Measurements from ENCODE around the gene OR5D16.

The OR5D16 gene

GRCh38 chr11:55838452-55838851 lies at the start of gene OR5D16:
Gene OR5D16, plus strand, starts transcription at chr11:55838752. Its CDS starts 0 bp downstream, at chr11:55838752.
- no peak for TF ChIP-seq CTCF (IDR thresholded peaks at IDR 0.05; ENCODE audit: insufficient read depth, low read length, poor library complexity, severe bottlenecking)
- H3K27me3 ChIP-seq (replicated peaks; ENCODE audit: control insufficient read depth, insufficient read depth, low read length): no peaks in the 10 kb centered on the region

DNA sequence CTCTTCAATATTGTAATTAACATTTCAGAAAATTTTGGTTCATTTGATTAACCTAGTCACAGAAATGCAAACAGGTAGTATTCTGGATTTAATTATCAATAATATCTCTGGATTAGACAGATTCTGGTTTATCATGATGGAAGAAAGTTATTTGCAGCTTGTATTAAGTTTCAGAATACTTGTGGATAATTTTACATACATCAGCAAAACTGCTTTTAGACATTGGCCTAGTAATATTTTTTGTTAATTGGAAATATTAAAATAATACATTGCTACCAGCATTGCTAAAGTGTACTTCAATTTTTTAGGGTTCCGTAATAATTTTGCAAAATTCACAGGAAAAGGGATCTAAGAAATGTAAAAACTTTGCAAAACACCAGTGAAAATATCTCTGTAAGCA lies 46.9 kb upstream of the OR5D16 start:
- DNase-seq (ENCODE audit: extremely low read depth, insufficient read length): no peak
- no peaks in the 10 kb centered on the region for H3K36me3 ChIP-seq (ENCODE audit: control insufficient read depth, insufficient read depth, low read length)
- H3K27me3 ChIP-seq (replicated peaks; ENCODE audit: control insufficient read depth, insufficient read depth, low read length): no peaks in the 10 kb centered on the region
- no peak overlapping the region for H3K4me3 ChIP-seq (replicated peaks; ENCODE audit: low read depth, low read length)
- no peak for TF ChIP-seq CTCF (IDR thresholded peaks at IDR 0.05; ENCODE audit: insufficient read depth, low read length, poor library complexity, severe bottlenecking)

More at GRCh38 chr11:55838452-55838851, at the start of gene OR5D16:
- no peak for DNase-seq (ENCODE audit: extremely low read depth, insufficient read length)
- Histone ChIP-seq H3K36me3 (ENCODE audit: control insufficient read depth, insufficient read depth, low read length) (no peaks in the 10 kb centered on the region), H3K4me3 (replicated peaks; ENCODE audit: low read depth, low read length) (no peak within 1 kb of the TSS)

DNA sequence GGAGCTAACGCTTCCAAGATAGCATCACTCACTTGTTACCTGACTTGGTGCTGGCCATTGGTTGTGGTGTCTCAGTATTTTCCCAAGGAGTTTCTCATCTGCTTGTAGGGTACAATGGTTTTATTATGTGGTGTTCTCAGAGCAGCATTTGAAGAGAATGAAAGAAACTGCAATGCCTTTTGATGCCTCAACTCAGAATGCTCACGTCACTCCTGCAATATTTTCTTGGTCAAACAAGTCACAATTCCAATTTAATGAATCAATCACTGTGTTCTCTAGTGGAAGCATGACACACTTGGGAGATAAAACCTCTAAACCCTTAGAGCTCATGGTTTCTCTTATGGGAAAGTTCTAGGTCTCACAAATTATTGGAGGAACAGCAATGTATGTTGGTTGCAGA lies 45.2 kb upstream of the OR5D16 start:
- Histone ChIP-seq H3K36me3 (ENCODE audit: control insufficient read depth, insufficient read depth, low read length) (no peaks in the 10 kb centered on the region), H3K27me3 (replicated peaks; ENCODE audit: control insufficient read depth, insufficient read depth, low read length) (no peaks in the 10 kb centered on the region), H3K4me3 (replicated peaks; ENCODE audit: low read depth, low read length) (no peak overlapping the region)
- DNase-seq (ENCODE audit: extremely low read depth, insufficient read length): no peak
- no peak for TF ChIP-seq CTCF (IDR thresholded peaks at IDR 0.05; ENCODE audit: insufficient read depth, low read length, poor library complexity, severe bottlenecking)

GRCh38 chr11:55795256-55795655 lies 43.3 kb upstream of the OR5D16 start, which contains the start of gene OR5D14:
Gene OR5D14, plus strand, starts transcription at chr11:55795556. Its CDS starts 0 bp downstream, at chr11:55795556.
- Histone ChIP-seq H3K36me3 (ENCODE audit: control insufficient read depth, insufficient read depth, low read length) (no peaks in the 10 kb centered on the region), H3K27me3 (replicated peaks; ENCODE audit: control insufficient read depth, insufficient read depth, low read length) (no peaks in the 10 kb centered on the region), H3K4me3 (replicated peaks; ENCODE audit: low read depth, low read length) (no peak within 1 kb of the TSS)
- no peak for TF ChIP-seq CTCF (IDR thresholded peaks at IDR 0.05; ENCODE audit: insufficient read depth, low read length, poor library complexity, severe bottlenecking)
- no peak for DNase-seq (ENCODE audit: extremely low read depth, insufficient read length)

GRCh38 chr11:55806248-55806647 lies 32.3 kb upstream of the OR5D16 start:
- Histone ChIP-seq H3K4me3 (replicated peaks; ENCODE audit: low read depth, low read length) (no peak overlapping the region), H3K36me3 (ENCODE audit: control insufficient read depth, insufficient read depth, low read length) (no peaks in the 10 kb centered on the region), H3K27me3 (replicated peaks; ENCODE audit: control insufficient read depth, insufficient read depth, low read length) (no peaks in the 10 kb centered on the region)
- TF ChIP-seq CTCF (IDR thresholded peaks at IDR 0.05; ENCODE audit: insufficient read depth, low read length, poor library complexity, severe bottlenecking): no peak
- no peak for DNase-seq (ENCODE audit: extremely low read depth, insufficient read length)

DNA sequence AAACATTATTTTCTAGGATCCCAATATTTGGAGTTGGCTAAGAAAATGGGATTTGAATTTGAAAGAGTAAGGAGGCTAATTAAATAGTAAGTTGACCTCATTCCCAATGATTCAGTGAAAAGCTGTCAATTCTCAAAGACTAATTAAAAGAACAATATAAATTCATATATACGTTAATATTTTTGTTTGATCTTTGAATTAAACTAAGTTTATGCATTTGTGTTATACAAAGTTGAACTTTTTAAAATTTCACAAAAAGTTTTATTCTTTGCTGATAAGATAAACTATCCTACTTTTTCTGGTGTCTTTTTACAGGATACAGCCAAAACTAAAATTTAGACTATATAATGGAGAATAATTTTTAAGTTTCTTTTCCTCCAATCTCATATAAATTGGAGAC lies 27.5 kb upstream of the OR5D16 start, which contains the start of gene OR5L1:
Gene OR5L1 (plus strand): TSS at position 301 of the 400 bp plus-strand sequence. CDS start 100 bp downstream, outside the sequence.
- no peak within 1 kb of the TSS for H3K4me3 ChIP-seq (replicated peaks; ENCODE audit: low read depth, low read length)
- no peak for TF ChIP-seq CTCF (IDR thresholded peaks at IDR 0.05; ENCODE audit: insufficient read depth, low read length, poor library complexity, severe bottlenecking)
- no peaks in the 10 kb centered on the region for H3K36me3 ChIP-seq (ENCODE audit: control insufficient read depth, insufficient read depth, low read length)
- no peak for DNase-seq (ENCODE audit: extremely low read depth, insufficient read length)
- H3K27me3 ChIP-seq (replicated peaks; ENCODE audit: control insufficient read depth, insufficient read depth, low read length): no peaks in the 10 kb centered on the region
